OCI-LY7 (cell line): ENCODE results near the gene MAML1.

Experiments
- CTCF ChIP-seq: fragments of 200-600 bp; sonication (generic); conservative IDR thresholded peaks from 2 replicates; pipeline ENCODE4 v1.5.1; 2014; ENCODE audit warnings: mild to moderate bottlenecking, antibody characterized with exemption, low read length, moderate library complexity, mixed read lengths
- EZH2phosphoT487 ChIP-seq: fragments of 200-600 bp; sonication (generic); IDR thresholded peaks from 2 replicates; pipeline ENCODE4 v1.6.1; 2018; ENCODE audit warnings: low read depth, borderline replicate concordance, mild to moderate bottlenecking, mixed run types, antibody characterized with exemption, low read length, moderate library complexity, mixed read lengths

GRCh38 chr5:179794575-179794974 lies 62.0 kb downstream of the MAML1 start:
- TF ChIP-seq CTCF = no peak
- TF ChIP-seq EZH2phosphoT487 = no peak
